Stimulated activated CD8-positive, alpha-beta memory T cell treated with anti-CD3 and anti-CD28 coated beads, Interleukin-4, amount 100 ng/mL, for 4 hours (primary cell): ENCODE data around the gene GOLGA6L10.
"Not testable (repeated sequence)": the region's sequence is repeated elsewhere in the genome, so short reads cannot be mapped to it uniquely, and the experiment has no call there.

Source experiments
- DNase-seq, 2 donors: peaks; one replicate each; pipeline ENCODE4 v3.0.0-alpha.2; 2020; ENCODE audit warnings: low read depth in 2 of 2, low spot score in 1 of 2

GOLGA6L10 gene

GRCh38 chr15:82349375-82349774, at the start of gene GOLGA6L10:
TSS of gene GOLGA6L10 (minus strand) at chr15:82349475. CDS start at chr15:82349375, 100 bp downstream.
- not testable (repeated sequence) for DNase-seq

GRCh38 chr15:82398785-82399184, 49.5 kb upstream of the GOLGA6L10 start:
- no peak for DNase-seq

GRCh38 chr15:82397817-82398216, 48.5 kb upstream of the GOLGA6L10 start:
- no peak for DNase-seq

GRCh38 chr15:82395788-82396187, 46.5 kb upstream of the GOLGA6L10 start:
- not testable (repeated sequence) for DNase-seq

- no peak for DNase-seq
Observed at GRCh38 chr15:82393671-82394070, 44.4 kb upstream of the GOLGA6L10 start.

GRCh38 chr15:82392077-82392476, 42.8 kb upstream of the GOLGA6L10 start:
- not testable (repeated sequence) for DNase-seq

- not testable (repeated sequence) for DNase-seq
Observed at GRCh38 chr15:82390152-82390551, 40.9 kb upstream of the GOLGA6L10 start.

GRCh38 chr15:82387209-82387608, 37.9 kb upstream of the GOLGA6L10 start:
- DNase-seq = not testable (repeated sequence)

GRCh38 chr15:82381330-82381955, 32.2 kb upstream of the GOLGA6L10 start:
- not testable (repeated sequence) for DNase-seq

GRCh38 chr15:82379552-82379951, 30.3 kb upstream of the GOLGA6L10 start:
- not testable (repeated sequence) for DNase-seq

GRCh38 chr15:82373661-82374060, 24.4 kb upstream of the GOLGA6L10 start:
- DNase-seq = not testable (repeated sequence)

GRCh38 chr15:82371656-82372055, 22.4 kb upstream of the GOLGA6L10 start:
- DNase-seq = no peak

- not testable (repeated sequence) for DNase-seq
Observed at GRCh38 chr15:82367790-82368189, 18.5 kb upstream of the GOLGA6L10 start.

GRCh38 chr15:82365692-82366323, 16.5 kb upstream of the GOLGA6L10 start:
- peak; percentile 1 to 33 for DNase-seq

- DNase-seq = not testable (repeated sequence)
Observed at GRCh38 chr15:82364548-82364947, 15.3 kb upstream of the GOLGA6L10 start.

- DNase-seq = not testable (repeated sequence)
Observed at GRCh38 chr15:82362790-82363189, 13.5 kb upstream of the GOLGA6L10 start.

GRCh38 chr15:82360618-82361017, 11.3 kb upstream of the GOLGA6L10 start:
- not testable (repeated sequence) for DNase-seq

GRCh38 chr15:82355055-82355454, 5.8 kb upstream of the GOLGA6L10 start:
- not testable (repeated sequence) for DNase-seq

GRCh38 chr15:82354546-82354945, 5.3 kb upstream of the GOLGA6L10 start:
- DNase-seq = not testable (repeated sequence)

GRCh38 chr15:82347645-82348044, 1.6 kb downstream of the GOLGA6L10 start:
- not testable (repeated sequence) for DNase-seq

GRCh38 chr15:82345176-82345575, 4.1 kb downstream of the GOLGA6L10 start:
- DNase-seq = not testable (repeated sequence)

GRCh38 chr15:82344421-82344820, 4.9 kb downstream of the GOLGA6L10 start:
- not testable (repeated sequence) for DNase-seq
